ENCODE data around the gene KRT2.

GRCh38 chr12:52612431-52613383 lies 39.3 kb downstream of the KRT2 start:
- TF ChIP-seq CTCF (IDR thresholded peaks at IDR 0.05), result no peak
- no peak for TF ChIP-seq POLR2A (IDR thresholded peaks at IDR 0.05)

Measured in adrenal gland (tissue), 5 donors.